Endometrial microvascular endothelial cells (primary cell): ENCODE measurements around the gene BDP1. TPM values are rescaled to one million over a fixed set of nuclear protein-coding genes. Genes with fewer than 3 reads are reported as not detected.
"Not testable (repeated sequence)": the region's sequence is repeated elsewhere in the genome, so short reads cannot be mapped to it uniquely, and the experiment has no call there.

Experiments
- in situ Hi-C: cut with HindIII; loops from 2 replicates; pipeline ENCODE4 v1.10.0; 2017; ENCODE audit warnings: low sequenced_read_pairs, low pct_unique_long_range_greater_than_20kb; ENCODE audit errors: inconsistent ontology term
- total RNA-seq: library from RNA; depleted of rRNA; stranded (reverse); fragments of >200 nt; gene quantifications from one replicate; pipeline ENCODE4 v1.2.3, GENCODE V29; 2015; ENCODE audit errors: inconsistent ontology term

The BDP1 gene, protein sequence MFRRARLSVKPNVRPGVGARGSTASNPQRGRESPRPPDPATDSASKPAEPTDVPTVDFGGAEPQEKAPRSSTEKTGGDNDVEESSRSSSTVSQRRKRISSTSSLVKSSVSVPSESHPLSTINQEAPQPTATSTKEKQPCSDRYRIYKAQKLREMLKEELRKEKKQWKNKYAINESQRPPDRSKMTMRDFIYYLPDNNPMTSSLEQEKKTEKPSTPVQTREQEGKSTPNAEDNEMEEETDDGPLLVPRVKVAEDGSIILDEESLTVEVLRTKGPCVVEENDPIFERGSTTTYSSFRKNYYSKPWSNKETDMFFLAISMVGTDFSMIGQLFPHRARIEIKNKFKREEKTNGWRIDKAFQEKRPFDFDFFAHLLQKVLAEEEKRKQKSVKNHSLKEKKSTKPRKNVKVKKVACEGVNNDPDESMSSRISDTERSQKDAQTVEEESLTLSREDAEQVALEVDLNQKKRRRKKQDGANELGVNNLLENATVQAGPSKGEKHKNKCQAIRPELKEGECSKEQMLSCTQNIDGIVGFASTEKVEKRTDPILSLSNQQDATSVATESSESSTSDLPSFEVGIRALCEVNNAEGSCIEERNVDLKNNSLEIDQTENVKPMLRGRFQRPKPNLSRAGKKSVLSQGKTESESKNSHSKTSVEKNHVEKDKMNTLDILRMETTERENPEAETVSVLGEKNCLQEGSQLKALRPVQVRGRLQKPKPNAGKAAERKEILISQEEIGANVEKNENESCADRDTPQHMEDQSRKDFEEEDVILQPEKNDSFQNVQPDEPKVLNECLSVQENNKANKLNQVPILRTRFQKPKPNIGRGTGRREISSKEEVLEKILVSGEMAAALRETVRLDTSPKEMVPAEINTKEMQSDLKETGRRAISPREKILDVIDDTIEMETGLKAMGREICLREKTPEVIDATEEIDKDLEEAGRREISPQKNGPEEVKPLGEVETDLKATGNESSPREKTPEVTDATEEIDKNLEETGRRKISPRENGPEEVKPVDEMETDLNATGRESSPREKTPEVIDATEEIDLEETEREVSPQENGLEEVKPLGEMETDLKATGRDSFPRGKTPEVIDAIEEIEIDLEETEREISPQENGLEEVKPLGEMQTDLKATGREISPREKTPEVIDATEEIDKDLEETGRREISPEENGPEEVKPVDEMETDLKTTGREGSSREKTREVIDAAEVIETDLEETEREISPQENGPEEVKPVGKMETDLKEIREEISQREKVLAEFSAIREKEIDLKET (N-terminal part only)
- total RNA-seq = 22.9 TPM

DNA sequence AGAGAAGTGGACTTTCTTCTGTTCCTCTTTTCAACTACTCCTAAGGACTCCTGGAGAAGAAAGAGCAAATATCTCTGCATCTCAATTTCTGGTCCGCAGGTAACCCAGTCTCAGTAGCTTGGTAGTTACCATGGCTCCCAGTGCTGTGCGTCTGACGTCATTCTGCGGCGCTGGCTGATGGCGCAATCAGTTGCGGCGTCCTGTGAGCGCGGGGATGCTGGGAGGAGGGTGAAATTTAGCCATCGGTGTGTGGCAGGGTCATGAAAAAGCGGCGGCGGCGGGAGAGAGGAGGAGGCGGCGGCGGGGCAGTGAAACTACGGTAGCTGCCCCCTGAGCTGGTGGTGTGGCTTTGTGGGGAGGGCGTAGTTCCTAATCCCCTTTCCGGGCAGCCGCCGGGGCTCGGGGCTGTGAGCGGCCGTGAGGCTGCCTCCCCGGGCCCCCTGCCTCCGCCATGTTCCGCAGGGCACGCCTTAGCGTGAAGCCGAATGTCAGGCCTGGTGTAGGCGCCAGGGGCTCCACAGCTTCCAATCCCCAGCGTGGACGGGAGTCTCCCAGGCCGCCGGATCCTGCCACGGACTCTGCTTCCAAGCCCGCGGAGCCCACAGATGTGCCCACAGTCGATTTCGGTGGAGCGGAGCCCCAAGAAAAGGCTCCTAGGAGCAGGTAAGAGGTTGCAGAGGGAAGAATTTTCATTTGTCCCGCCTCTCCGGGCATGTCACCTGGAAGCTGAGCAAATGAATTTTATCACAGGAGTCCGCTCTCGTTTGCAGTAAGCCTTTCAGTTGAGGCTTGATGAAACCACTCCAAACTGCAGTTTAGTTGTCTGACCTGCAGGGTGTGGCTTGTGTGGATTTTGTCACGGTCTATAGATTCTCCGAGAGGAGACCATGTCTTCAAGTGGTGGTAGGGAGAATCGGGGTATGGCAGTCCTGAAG, at the start of gene BDP1:
BDP1 (plus strand) TSS at position 225 of the 935 bp plus-strand sequence; CDS start at position 452, 227 bp downstream.
- in situ Hi-C loops = no loop called here

GRCh38 chr5:71410088-71410487, 45.4 kb upstream of the BDP1 start:
- in situ Hi-C loops = not testable (repeated sequence)

- in situ Hi-C loops = not testable (repeated sequence)
Measured at GRCh38 chr5:71415626-71416025, 39.8 kb upstream of the BDP1 start.

DNA sequence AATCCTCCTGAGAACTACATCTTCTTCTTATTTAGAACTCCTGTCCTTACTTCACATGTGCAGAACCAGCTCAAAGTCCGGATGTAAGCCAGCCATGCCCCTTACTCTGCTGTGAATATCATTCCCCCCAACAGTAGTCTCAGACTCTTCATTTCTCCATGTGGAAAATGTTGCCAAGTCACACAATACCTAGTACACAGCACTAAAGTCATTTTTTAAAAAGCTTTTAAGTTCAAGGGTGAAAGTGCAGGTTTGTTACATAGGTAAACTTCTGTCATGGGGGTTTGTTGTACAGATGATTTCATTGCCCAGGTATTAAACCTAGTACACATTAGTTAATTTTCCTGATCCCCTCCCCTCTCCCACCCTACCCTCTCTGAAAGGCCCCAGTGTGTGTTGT, 37.4 kb upstream of the BDP1 start:
- in situ Hi-C loops = not testable (repeated sequence)

DNA sequence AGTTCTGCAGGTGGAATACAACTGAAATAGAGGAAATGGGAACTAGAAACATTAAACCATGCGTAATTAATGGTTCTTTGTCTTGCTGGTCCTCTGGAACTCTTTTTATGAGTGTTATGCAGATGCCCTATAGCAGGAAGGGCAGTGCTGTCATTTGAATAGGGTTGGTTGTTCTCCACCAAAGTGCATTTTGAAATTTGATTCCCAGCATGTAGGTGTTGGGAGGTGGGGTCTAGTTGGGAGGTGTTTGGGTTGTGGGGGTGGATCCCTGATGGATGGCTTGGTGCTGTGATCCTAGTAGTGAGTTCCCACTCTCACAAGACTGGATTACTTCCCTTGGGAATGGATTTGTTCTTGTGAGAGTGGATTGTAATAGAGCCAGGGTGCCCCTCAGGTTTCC, 34.2 kb upstream of the BDP1 start:
- in situ Hi-C loops = not testable (repeated sequence)

- in situ Hi-C loops = not testable (repeated sequence)
Measured at GRCh38 chr5:71423896-71424295, 31.6 kb upstream of the BDP1 start.

DNA sequence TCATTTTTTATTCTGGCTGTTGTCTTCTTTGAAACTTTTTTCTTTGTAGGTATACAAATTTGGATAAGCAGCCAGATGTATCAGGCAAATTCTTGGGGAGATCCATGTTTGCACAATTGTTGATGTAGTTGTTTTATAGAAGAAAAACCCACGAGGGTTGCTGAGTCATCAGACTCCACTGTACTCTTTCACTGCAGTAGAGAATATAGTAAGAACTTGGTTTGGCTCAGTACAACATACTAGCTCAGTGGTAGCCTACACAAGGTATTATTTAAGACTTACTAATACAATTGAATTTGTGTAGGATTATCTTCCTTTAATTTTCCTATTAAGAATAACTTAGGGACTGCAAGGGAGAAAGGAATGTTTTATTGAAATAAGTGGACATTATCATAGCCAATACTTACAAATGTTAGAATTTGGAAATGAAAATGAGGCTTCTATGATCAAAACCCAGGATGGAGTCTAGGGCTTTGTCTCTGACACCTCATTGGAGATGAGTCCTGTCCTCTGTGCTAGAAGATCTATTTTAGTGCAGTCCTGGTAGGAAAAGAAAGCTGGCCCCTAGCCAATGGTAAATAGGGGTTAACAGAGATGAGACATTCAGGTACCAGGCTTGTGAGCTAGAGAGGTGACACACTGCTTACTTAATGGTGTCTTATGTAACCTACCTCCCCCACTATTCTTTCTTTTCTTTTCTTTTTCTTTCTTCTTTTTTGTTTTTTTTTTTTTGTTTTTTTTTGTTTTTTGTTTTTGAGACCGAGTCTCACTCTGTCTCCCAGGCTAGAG, 28.6 kb upstream of the BDP1 start:
- in situ Hi-C loops = not testable (repeated sequence)

- in situ Hi-C loops = not testable (repeated sequence)
Measured at GRCh38 chr5:71432410-71432809, 23.0 kb upstream of the BDP1 start.

GRCh38 chr5:71434825-71435224, 20.6 kb upstream of the BDP1 start:
- in situ Hi-C loops = not testable (repeated sequence)

DNA sequence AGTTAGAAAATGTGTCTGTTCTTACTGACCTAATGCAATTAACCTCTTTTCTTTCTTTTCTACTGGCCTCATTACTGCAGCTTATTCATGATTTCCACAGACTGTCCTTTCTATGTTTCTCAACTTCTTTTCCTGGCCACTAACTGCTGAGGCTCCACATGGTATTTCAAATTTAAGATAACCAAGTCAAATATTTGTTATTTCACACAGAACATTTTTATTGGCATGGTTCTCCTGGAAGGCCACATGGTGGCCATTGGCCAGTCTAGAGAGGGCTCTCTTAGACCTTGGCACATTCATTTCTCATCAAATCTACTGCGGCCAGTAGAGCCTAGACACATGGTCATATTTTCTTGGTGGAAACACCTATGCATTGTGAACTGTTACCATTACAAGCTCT, 13.9 kb upstream of the BDP1 start:
- in situ Hi-C loops = not testable (repeated sequence)

DNA sequence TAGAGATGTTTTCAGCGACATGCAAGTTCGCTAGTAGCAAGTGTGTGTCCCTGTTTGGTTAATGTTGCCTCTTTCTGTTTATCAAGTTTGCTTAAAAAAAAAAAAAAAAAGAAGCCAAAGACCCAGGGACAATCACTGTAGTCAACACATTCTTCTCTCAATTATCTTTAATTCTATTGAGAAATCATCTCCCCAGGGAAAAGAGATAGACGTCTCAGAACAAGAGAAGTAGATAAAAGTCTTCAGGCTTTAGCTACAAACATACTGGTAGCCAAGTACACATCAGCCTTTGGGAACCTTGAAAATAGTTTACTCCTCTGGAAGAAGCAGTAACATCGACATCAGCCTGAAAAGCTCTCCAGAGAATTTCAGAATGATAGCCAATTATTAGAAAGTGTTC, 11.6 kb upstream of the BDP1 start:
- in situ Hi-C loops = not testable (repeated sequence)

- in situ Hi-C loops = not testable (repeated sequence)
Measured at GRCh38 chr5:71445015-71445414, 10.4 kb upstream of the BDP1 start.

- in situ Hi-C loops = not testable (repeated sequence)
Measured at GRCh38 chr5:71445523-71446152, 9.8 kb upstream of the BDP1 start.

- in situ Hi-C loops = not testable (repeated sequence)
Measured at GRCh38 chr5:71446540-71447216, 8.8 kb upstream of the BDP1 start.

- in situ Hi-C loops = not testable (repeated sequence)
Measured at GRCh38 chr5:71447218-71447808, 8.1 kb upstream of the BDP1 start.

- in situ Hi-C loops = no loop called here
Measured at GRCh38 chr5:71452876-71453275, 2.6 kb upstream of the BDP1 start.
